Measurements from ENCODE around the gene TMEM181.

GRCh38 chr6:158654498-158654897, 94.6 kb downstream of the TMEM181 start:
- TF ChIP-seq MXD4 (CRISPR knock-in tag; IDR thresholded peaks at IDR 0.05): no peak
- no peak for TF ChIP-seq NFRKB (IDR thresholded peaks at IDR 0.05)
- no peak for TF ChIP-seq EZH2 (conservative IDR thresholded peaks at IDR 0.05; ENCODE audit: low read depth, low read length)
- TF ChIP-seq ZNF331 (CRISPR knock-in tag; IDR thresholded peaks at IDR 0.05): no peak
- TF ChIP-seq NFIB (CRISPR knock-in tag; IDR thresholded peaks at IDR 0.05; ENCODE audit: borderline replicate concordance): no peak
- no peak for TF ChIP-seq ZNF850 (CRISPR knock-in tag; conservative IDR thresholded peaks at IDR 0.05)
- TF ChIP-seq ZKSCAN1 (IDR thresholded peaks at IDR 0.05; ENCODE audit: low read length): no peak

Data from HepG2 (cell line).